Lower leg skin (tissue), 3 donors: ENCODE measurements around the gene ARHGEF2.
"Not testable (repeated sequence)": the region's sequence is repeated elsewhere in the genome, so short reads cannot be mapped to it uniquely, and the experiment has no call there.

ENCODE experiments used
- POLR2A ChIP-seq, 2 donors: fragments of 450-650 bp; IDR thresholded peaks; one replicate each; pipeline ENCODE4 v1.6.1; 2016 to 2017; ENCODE audit warnings: antibody characterized with exemption in 2 of 2, mild to moderate bottlenecking in 1 of 2, moderate library complexity in 1 of 2
- TF ChIP-seq, protein P1 (sequence below), 3 donors: fragments of 450-650 bp; IDR thresholded peaks; one replicate each; pipeline ENCODE4 v1.5.1; 2016; ENCODE audit warnings: antibody characterized with exemption in 3 of 3, mild to moderate bottlenecking in 3 of 3, moderate library complexity in 2 of 3

GRCh38 chr1:155984903-155985645 is 6.7 kb upstream of the ARHGEF2 start:
- TF ChIP-seq POLR2A (IDR thresholded peaks at IDR 0.05) = not testable (repeated sequence)
- TF ChIP-seq, protein P1, sequence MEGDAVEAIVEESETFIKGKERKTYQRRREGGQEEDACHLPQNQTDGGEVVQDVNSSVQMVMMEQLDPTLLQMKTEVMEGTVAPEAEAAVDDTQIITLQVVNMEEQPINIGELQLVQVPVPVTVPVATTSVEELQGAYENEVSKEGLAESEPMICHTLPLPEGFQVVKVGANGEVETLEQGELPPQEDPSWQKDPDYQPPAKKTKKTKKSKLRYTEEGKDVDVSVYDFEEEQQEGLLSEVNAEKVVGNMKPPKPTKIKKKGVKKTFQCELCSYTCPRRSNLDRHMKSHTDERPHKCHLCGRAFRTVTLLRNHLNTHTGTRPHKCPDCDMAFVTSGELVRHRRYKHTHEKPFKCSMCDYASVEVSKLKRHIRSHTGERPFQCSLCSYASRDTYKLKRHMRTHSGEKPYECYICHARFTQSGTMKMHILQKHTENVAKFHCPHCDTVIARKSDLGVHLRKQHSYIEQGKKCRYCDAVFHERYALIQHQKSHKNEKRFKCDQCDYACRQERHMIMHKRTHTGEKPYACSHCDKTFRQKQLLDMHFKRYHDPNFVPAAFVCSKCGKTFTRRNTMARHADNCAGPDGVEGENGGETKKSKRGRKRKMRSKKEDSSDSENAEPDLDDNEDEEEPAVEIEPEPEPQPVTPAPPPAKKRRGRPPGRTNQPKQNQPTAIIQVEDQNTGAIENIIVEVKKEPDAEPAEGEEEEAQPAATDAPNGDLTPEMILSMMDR (IDR thresholded peaks at IDR 0.05) = not testable (repeated sequence)
